HepG2 (cell line): Measurements from ENCODE around the gene SERPIND1. TPM values are rescaled to one million over a fixed set of nuclear protein-coding genes. Genes with fewer than 3 reads are reported as not detected.
A peak's percentile ranks its signal among the peaks of the same experiment; 100 is the strongest.

ENCODE experiments used
- ATAC-seq: fragments of 200-7000 bp; cut with Tn5 transposase; 3 replicates; pipeline ENCODE4 v1.9.1; 2020; ENCODE audit warnings: mild to moderate bottlenecking, moderate library complexity
- BruUV-seq: library from RNA; stranded (reverse); fragments of 400-500 nt; replicated peaks from 2 replicates; lab custom pipeline; 2021; lab: Mats Ljungman, UMichigan
- CTCF ChIA-PET: fragments of 300-600 bp; formaldehyde crosslinking; extraction: SDS; loops from one replicate; lab custom pipeline; 2021; ENCODE audit warnings: low total read pairs, inconsistent platforms, low intra/inter-chr PET ratio; lab: Yijun Ruan, JAX
- POLR2A ChIA-PET: fragments of 350-600 bp; sonication (Branson Sonifier 250); formaldehyde crosslinking; loops from one replicate; lab custom pipeline; 2020; ENCODE audit warnings: antibody characterized with exemption, inconsistent platforms; lab: Yijun Ruan, JAX
- DNase-seq: peaks from one replicate; pipeline ENCODE4 v3.0.0-alpha.2; 2015; ENCODE audit warnings: low spot score
- FAIRE-seq: peaks from 3 replicates; lab custom pipeline; 2011; peaks lifted over from hg19 to GRCh38; lab: Jason Lieb, UNC
- H2AFZ ChIP-seq: one replicate; pipeline ENCODE4 v1.6.1; 2011; ENCODE audit warnings: low read length, inconsistent platforms
- H3K27ac ChIP-seq: fragments of 300-600 bp; 3 replicates; pipeline ENCODE4 v1.8.0; 2011; ENCODE audit warnings: mixed run types, mild to moderate bottlenecking, mixed read lengths, low read length, inconsistent platforms; ENCODE audit not compliant: insufficient read depth; ENCODE audit errors: extremely low read length
- H3K27me3 ChIP-seq, 2 experiments: fragments of 200-600 bp in 1 of 2; 2 replicates in 1 of 2; 3 replicates in 1 of 2; pipeline versions ENCODE4 v1.6.0 to v1.8.0; 2011; ENCODE audit warnings: low read length in 2 of 2, mild to moderate bottlenecking in 2 of 2, moderate library complexity in 2 of 2, inconsistent platforms in 1 of 2; ENCODE audit not compliant: insufficient read depth in 2 of 2, control insufficient read depth in 1 of 2
- H3K36me3 ChIP-seq, 2 experiments: fragments of 200-600 bp in 1 of 2; replicated peaks in 1 of 2; 2 replicates in 1 of 2; 3 replicates in 1 of 2; pipeline versions ENCODE4 v1.5.1 to v1.8.0; 2011; ENCODE audit warnings: low read length in 2 of 2, inconsistent platforms in 1 of 2; ENCODE audit not compliant: insufficient read depth in 2 of 2, control insufficient read depth in 1 of 2
- H3K4me1 ChIP-seq: 2 replicates; pipeline ENCODE4 v1.5.1; 2012; ENCODE audit warnings: low read length, inconsistent platforms; ENCODE audit not compliant: insufficient read depth
- H3K4me2 ChIP-seq: 2 replicates; pipeline ENCODE4 v1.6.0; 2011; ENCODE audit warnings: low read depth, low read length, inconsistent platforms
- H3K4me3 ChIP-seq, 3 experiments: fragments of 200-600 bp in 1 of 3; sonication (generic), shearing (Covaris generic) in 1 of 3; replicated peaks in 1 of 3; 2 replicates each; pipeline ENCODE4 v1.5.1; 2011 to 2016; ENCODE audit warnings: low read length in 3 of 3, inconsistent platforms in 2 of 3, low read depth in 2 of 3, mild to moderate bottlenecking in 2 of 3, control low read depth in 1 of 3, mixed read lengths in 1 of 3; ENCODE audit not compliant: insufficient read depth in 1 of 3
- H3K79me2 ChIP-seq: one replicate; pipeline ENCODE4 v1.6.1; 2011; ENCODE audit warnings: low read length, inconsistent platforms; ENCODE audit not compliant: insufficient read depth
- H3K9ac ChIP-seq: 2 replicates; pipeline ENCODE4 v1.6.0; 2011; ENCODE audit warnings: mild to moderate bottlenecking, low read depth, low read length, inconsistent platforms; ENCODE audit not compliant: insufficient read depth
- H3K9me3 ChIP-seq: 2 replicates; pipeline ENCODE4 v1.5.1; 2012; ENCODE audit warnings: mild to moderate bottlenecking, low read length
- H4K20me1 ChIP-seq: 2 replicates; pipeline ENCODE4 v1.6.0; 2011; ENCODE audit warnings: inconsistent platforms, mild to moderate bottlenecking, low read length, moderate library complexity; ENCODE audit not compliant: insufficient read depth
- CCDC6 ChIP-seq: sonication (generic); formaldehyde crosslinking; IDR thresholded peaks from 2 replicates; pipeline ENCODE4 v1.8.1; 2022; ENCODE audit warnings: mild to moderate bottlenecking, missing genetic modification reagents, moderate library complexity
- E2F5 ChIP-seq: sonication (generic); formaldehyde crosslinking; conservative IDR thresholded peaks from 2 replicates; pipeline ENCODE4 v1.4.0; 2020; ENCODE audit warnings: missing genetic modification reagents
- FOXP4 ChIP-seq: sonication (generic); formaldehyde crosslinking; IDR thresholded peaks from 2 replicates; pipeline ENCODE4 v1.4.0; 2020; ENCODE audit warnings: missing genetic modification reagents
- HDAC2 ChIP-seq: sonication (generic); formaldehyde crosslinking; IDR thresholded peaks from 2 replicates; pipeline ENCODE4 v1.4.0; 2020; ENCODE audit warnings: missing genetic modification reagents
- HDAC6 ChIP-seq: fragments of 200-600 bp; sonication (generic); IDR thresholded peaks from 2 replicates; pipeline ENCODE4 v1.7.0; 2017; ENCODE audit warnings: mild to moderate bottlenecking, antibody characterized with exemption, low read length, low read depth
- IRF1 ChIP-seq: sonication (generic); formaldehyde crosslinking; IDR thresholded peaks from 2 replicates; pipeline ENCODE4 v1.4.0; 2020; ENCODE audit warnings: low read depth, mild to moderate bottlenecking, missing genetic modification reagents
- KDM1A ChIP-seq: IDR thresholded peaks from 2 replicates; pipeline ENCODE4 v1.6.1; 2016; ENCODE audit warnings: missing compliant biosample characterization
- LBX2 ChIP-seq: sonication (generic); formaldehyde crosslinking; IDR thresholded peaks from 2 replicates; pipeline ENCODE4 v1.5.0; 2020; ENCODE audit warnings: missing genetic modification reagents, mild to moderate bottlenecking, borderline replicate concordance
- NR2F6 ChIP-seq, 2 experiments: IDR thresholded peaks; 2 replicates each; pipeline ENCODE4 v1.6.1; 2016; ENCODE audit warnings: antibody characterized with exemption in 1 of 2, mild to moderate bottlenecking in 1 of 2
- PAXIP1 ChIP-seq: sonication (generic); formaldehyde crosslinking; conservative IDR thresholded peaks from 2 replicates; pipeline ENCODE4 v1.4.0; 2020; ENCODE audit warnings: mild to moderate bottlenecking, missing genetic modification reagents, moderate library complexity
- ZNF124 ChIP-seq: sonication (generic); formaldehyde crosslinking; IDR thresholded peaks from 2 replicates; pipeline ENCODE4 v1.4.0; 2020; ENCODE audit warnings: missing genetic modification reagents
- ZNF180 ChIP-seq: sonication (generic); formaldehyde crosslinking; IDR thresholded peaks from 2 replicates; pipeline ENCODE4 v1.4.0; 2020; ENCODE audit warnings: low read depth, missing genetic modification reagents, borderline replicate concordance
- ZNF382 ChIP-seq: sonication (generic); formaldehyde crosslinking; IDR thresholded peaks from 2 replicates; pipeline ENCODE4 v1.5.0; 2020; ENCODE audit warnings: missing genetic modification reagents, mild to moderate bottlenecking, borderline replicate concordance
- ZNF484 ChIP-seq: sonication (generic); formaldehyde crosslinking; IDR thresholded peaks from 2 replicates; pipeline ENCODE4 v1.5.1; 2020; ENCODE audit warnings: mild to moderate bottlenecking, low read depth, missing genetic modification reagents, borderline replicate concordance
- ZSCAN9 ChIP-seq: IDR thresholded peaks from 2 replicates; pipeline ENCODE4 v1.6.1; 2016; ENCODE audit warnings: borderline replicate concordance
- WGBS: methylation state at CpG from one replicate; pipeline ENCODE4 v1.1.6; 2017; ENCODE audit warnings: low lambda C conversion rate; 5-methylcytosine and 5-hydroxymethylcytosine counted together
- in situ Hi-C: cut with HindIII; loops from 2 replicates; pipeline ENCODE4 v1.10.0; 2017; ENCODE audit warnings: low pct_unique_long_range_greater_than_20kb; ENCODE audit not compliant: extremely low pct_ligation_motif_present
- intact Hi-C: fragments of 100-400 bp; cut with micrococcal nuclease; formaldehyde crosslinking; loops from one replicate; pipeline ENCODE4 v1.10.0; 2022; ENCODE audit not compliant: unreplicated experiment
- polyA plus RNA-seq, 8 experiments: library from polyadenylated mRNA; depleted of rRNA in 3 of 8; stranded (reverse) in 7 of 8; unstranded in 1 of 8; fragments of >200 nt; fragmentation: Illumina TruSeq in 4 of 8; extraction: Trizol in 4 of 8; gene quantifications; 2 replicates each; pipeline versions ENCODE4 v1.2.1 to v1.2.3, GENCODE V29; 2011 to 2016; ENCODE audit warnings: low read depth in 4 of 8, missing spikeins in 1 of 8, mixed read lengths in 1 of 8; ENCODE audit not compliant: insufficient read depth in 1 of 8
- total RNA-seq, 5 experiments: library from RNA; depleted of rRNA; stranded (reverse); fragments of >200 nt; fragmentation: Illumina TruSeq; extraction: Trizol; gene quantifications; 2 replicates each; pipeline ENCODE4 v1.2.3, GENCODE V29; 2016; ENCODE audit warnings: low read depth in 1 of 5

SERPIND1 gene
- total and polyA plus RNA-seq, 2 of the 13 experiments (the other 11 are each of a cell fraction or from before 2014, with no cell fraction given) = 111 to 350 TPM

- no peak overlapping the region for H2AFZ ChIP-seq
- H3K9me3 ChIP-seq = no peaks in the 10 kb centered on the region
- POLR2A ChIA-PET = interaction anchor here (0.7 to 9.0 kb wide), 5 partner anchors 10 to 205 kb away, joined by 3 to 172 read pairs (median 4); partner anchors contain the start of gene LZTR1
- FAIRE-seq (peak; percentile 63), ATAC-seq (peak; percentile 44), DNase-seq (peak; percentile 86)
- H4K20me1 ChIP-seq = peaks cover 3% of the 10 kb centered on the region; the same call in 1 of the 2 replicates
- peak overlapping the region; percentile 90 for H3K27ac ChIP-seq
- peak overlapping the region; percentile 80 for H3K4me2 ChIP-seq
- no peaks in the 10 kb centered on the region for H3K27me3 ChIP-seq
- peak overlapping the region; percentile 83 for H3K9ac ChIP-seq
- H3K4me1 ChIP-seq = peaks cover 85% of the 10 kb centered on the region
- peaks cover 10 to 32% of the 10 kb centered on the region in 2 experiments for H3K36me3 ChIP-seq
- 39% methylated on average over 17 of the region's 17 CpGs for WGBS
- H3K79me2 ChIP-seq = peaks cover 69% of the 10 kb centered on the region
- intact Hi-C loops (loop anchor here (5.0 to 10.0 kb wide), 2 partner anchors 80 to 178 kb away; partner anchors contain the start of genes PI4KA and SNAP29), in situ Hi-C loops (no loop called here)
- BruUV-seq = no TSS peak
- CTCF ChIA-PET = no interaction called here
- peak overlapping the region; percentile 61 to 84 (median 70) for H3K4me3 ChIP-seq
- no peak for TF ChIP-seq KDM1A (CRISPR knock-in tag)
- no peak for TF ChIP-seq ZNF180 (CRISPR knock-in tag)
- peak; percentile 62 for TF ChIP-seq FOXP4 (CRISPR knock-in tag)
- no peak for TF ChIP-seq NR2F6 (IDR thresholded peaks at IDR 0.05)
- peak; percentile 14; the same call in 1 of the 2 replicates for TF ChIP-seq NR2F6 (CRISPR knock-in tag; IDR thresholded peaks at IDR 0.05)
- no peak for TF ChIP-seq ZNF484
- no peak for TF ChIP-seq IRF1 (CRISPR knock-in tag)
- TF ChIP-seq PAXIP1 (CRISPR knock-in tag) = peak; percentile 63
- no peak for TF ChIP-seq LBX2 (CRISPR knock-in tag)
- TF ChIP-seq CCDC6 (CRISPR knock-in tag) = no peak
- peak; percentile 69; the same call in 1 of the 2 replicates for TF ChIP-seq HDAC2 (CRISPR knock-in tag)
- TF ChIP-seq ZNF124 (CRISPR knock-in tag) = no peak
- no peak for TF ChIP-seq E2F5
- TF ChIP-seq ZNF382 (CRISPR knock-in tag) = no peak
- no peak for TF ChIP-seq HDAC6
- TF ChIP-seq ZSCAN9 (CRISPR knock-in tag) = peak; percentile 68; the same call in 1 of the 2 replicates
Observed at GRCh38 chr22:20776624-20777405, 2.9 kb downstream of the SERPIND1 start.
